Measurements from ENCODE around the gene ULK4. TPM values are rescaled to one million over a fixed set of nuclear protein-coding genes. Genes with fewer than 3 reads are reported as not detected.
A peak's percentile ranks its signal among the peaks of the same experiment; 100 is the strongest.

The ULK4 gene
- 10 to 100 TPM in 1 of 3 donors, 1 to 10 TPM in 2; 7.2 to 10.1 (median 9.5) TPM for total RNA-seq
- long read RNA-seq, donor 1, partial matches to known transcripts: 0 of 2 reads
- long read RNA-seq, donor 1, other reads (novel, unspliced or antisense): 2 of 2 reads
- long read RNA-seq, donor 2, partial matches to known transcripts: 1 of 4 reads
- long read RNA-seq, donor 2, other reads (novel, unspliced or antisense): 3 of 4 reads

DNA sequence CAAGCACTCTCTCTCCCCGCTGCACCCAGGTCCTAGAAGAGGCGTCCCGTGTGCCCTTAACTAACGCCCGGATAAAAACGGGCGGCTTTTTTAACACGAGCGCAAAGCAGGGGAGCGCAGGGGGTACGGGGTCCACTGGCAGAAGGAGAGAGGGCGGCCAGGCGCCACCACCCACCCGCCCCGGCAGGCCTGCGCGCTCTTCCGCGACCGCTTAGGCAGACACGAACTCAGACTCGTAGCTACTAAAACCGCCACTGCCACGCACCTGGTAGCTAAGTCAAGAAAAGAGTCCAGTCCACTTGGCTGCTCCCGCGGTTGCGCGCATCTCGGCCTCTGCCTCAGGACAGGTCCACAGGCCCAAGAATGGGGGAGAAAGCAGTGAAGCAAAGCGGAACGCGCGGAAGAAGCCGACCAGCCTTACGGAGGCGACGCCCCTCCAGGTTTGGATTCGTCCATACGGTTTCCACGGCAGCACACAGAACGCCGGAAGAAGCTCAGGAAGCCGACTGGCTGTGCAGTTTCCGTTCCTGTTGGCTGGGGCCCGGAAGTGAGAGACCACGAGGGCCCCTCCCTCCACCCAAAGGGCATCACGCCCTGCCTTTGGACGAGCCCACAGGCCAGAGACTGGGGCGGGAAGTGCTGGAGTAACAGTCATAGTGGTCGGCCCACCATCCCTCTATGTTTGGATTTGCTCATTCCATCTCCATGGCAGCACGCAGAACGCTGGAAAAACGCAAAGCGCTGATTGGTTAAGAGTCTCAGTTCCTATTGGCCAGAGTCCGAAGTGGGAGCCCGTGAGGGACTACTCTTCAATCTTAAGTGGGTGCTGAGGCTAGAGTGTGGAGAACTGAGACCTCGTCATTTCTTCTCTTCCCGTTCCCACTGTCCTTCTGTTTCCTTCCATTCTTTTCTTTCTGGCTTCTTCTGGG is at the start of gene ULK4:
Gene ULK4, minus strand, starts transcription at position 353 of the 929 bp plus-strand sequence. CDS start 7,344 bp downstream, outside the sequence.
- DNase-seq (peak; percentile 97 to 98 (median 98)), ATAC-seq (peak; percentile 95)
- Histone ChIP-seq H3K9me3 (no peaks in the 10 kb centered on the region), H3K4me1 (ENCODE audit: low read depth) (peaks cover 5% of the 10 kb centered on the region), H3K36me3 (ENCODE audit: low read depth) (peaks cover 5% of the 10 kb centered on the region), H3K4me3 (peak within 1 kb of the TSS; percentile 50)
- intact Hi-C loops (cut with DNase I, micrococcal nuclease): no loop called here
- TF ChIP-seq, protein P1, sequence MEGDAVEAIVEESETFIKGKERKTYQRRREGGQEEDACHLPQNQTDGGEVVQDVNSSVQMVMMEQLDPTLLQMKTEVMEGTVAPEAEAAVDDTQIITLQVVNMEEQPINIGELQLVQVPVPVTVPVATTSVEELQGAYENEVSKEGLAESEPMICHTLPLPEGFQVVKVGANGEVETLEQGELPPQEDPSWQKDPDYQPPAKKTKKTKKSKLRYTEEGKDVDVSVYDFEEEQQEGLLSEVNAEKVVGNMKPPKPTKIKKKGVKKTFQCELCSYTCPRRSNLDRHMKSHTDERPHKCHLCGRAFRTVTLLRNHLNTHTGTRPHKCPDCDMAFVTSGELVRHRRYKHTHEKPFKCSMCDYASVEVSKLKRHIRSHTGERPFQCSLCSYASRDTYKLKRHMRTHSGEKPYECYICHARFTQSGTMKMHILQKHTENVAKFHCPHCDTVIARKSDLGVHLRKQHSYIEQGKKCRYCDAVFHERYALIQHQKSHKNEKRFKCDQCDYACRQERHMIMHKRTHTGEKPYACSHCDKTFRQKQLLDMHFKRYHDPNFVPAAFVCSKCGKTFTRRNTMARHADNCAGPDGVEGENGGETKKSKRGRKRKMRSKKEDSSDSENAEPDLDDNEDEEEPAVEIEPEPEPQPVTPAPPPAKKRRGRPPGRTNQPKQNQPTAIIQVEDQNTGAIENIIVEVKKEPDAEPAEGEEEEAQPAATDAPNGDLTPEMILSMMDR (IDR thresholded peaks at IDR 0.05): no peak

DNA sequence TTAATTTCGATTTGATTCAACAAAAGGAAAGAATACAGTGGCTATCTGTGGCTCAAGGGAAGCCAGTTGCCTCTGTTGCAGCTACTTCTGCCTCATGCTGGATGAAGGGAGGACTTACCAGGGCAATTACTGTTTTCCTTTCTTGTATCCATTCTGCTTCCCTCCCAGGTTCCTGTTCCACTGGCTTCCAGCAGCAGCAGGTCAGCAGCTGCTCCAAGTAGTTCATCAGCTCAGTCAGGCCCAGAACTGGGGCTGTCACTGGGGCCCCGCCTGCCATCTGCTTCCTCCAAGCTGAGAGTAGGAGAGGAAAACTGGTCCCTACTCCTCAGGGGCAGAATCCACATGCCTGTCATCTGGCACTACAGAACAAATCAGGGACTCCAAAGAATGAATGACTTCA is 48.6 kb upstream of the ULK4 start:
- ATAC-seq (peak; percentile 2), DNase-seq (peak; percentile 62 to 71 (median 67))
- intact Hi-C loops (cut with DNase I, micrococcal nuclease): loop anchor here (10.0 kb wide), 1 partner anchor 74 kb away; no protein-coding TSS in a partner anchor

DNA sequence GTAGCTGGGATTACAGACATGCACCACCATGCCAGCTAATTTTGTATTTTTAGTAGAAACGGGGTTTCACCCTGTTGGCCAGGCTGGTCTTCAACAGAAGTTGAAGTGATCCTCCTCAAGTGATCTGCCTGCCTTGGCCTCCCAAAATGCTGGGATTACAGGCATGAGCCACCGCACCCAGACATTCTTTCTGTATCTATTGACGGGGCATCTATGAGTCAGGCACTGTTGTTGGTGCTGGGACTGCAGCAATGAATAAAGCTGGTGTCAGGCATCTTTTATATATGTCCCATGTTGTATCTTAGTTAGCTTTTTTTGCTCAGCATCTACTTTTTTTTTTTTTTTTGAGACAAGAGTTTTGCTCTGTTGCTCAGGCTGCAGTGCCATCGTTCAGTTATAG is 47.6 kb upstream of the ULK4 start:
- Histone ChIP-seq H3K4me3 (no peak overlapping the region), H3K4me1 (ENCODE audit: low read depth) (no peaks in the 10 kb centered on the region), H3K9me3 (no peaks in the 10 kb centered on the region), H3K36me3 (ENCODE audit: low read depth) (no peaks in the 10 kb centered on the region)
- TF ChIP-seq, protein P1 (IDR thresholded peaks at IDR 0.05): no peak
- intact Hi-C loops (cut with DNase I, micrococcal nuclease): no loop called here
- no peak for ATAC-seq
- no peak for DNase-seq

More for the DNA sequence above, 48.6 kb upstream of the ULK4 start:
- no peak overlapping the region for H3K4me3 ChIP-seq
- H3K4me1 ChIP-seq (ENCODE audit: low read depth): peaks cover 8% of the 10 kb centered on the region
- no peaks in the 10 kb centered on the region for H3K9me3 ChIP-seq
- TF ChIP-seq, protein P1 (IDR thresholded peaks at IDR 0.05): no peak
- H3K36me3 ChIP-seq (ENCODE audit: low read depth): no peaks in the 10 kb centered on the region

DNA sequence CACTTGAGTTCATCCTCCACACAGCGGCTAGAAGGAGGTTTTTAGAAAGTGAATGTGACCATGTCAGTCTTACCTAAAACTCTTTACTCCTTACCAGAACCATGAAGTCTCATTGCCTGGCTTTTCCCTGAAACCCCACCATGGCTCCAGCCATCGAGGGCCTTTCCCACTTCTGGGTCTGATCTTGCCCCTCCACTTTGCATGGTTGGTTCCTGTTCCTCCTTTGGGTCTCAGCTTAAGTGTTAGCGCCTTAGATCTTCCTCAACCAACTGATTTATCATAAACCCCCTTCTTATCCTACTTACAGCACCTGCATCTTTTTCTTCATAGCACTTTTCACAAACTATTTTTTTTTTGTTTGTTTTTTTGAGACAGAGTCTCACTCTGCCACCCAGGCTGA is 45.9 kb upstream of the ULK4 start:
- Histone ChIP-seq H3K9me3 (no peaks in the 10 kb centered on the region), H3K4me1 (ENCODE audit: low read depth) (no peaks in the 10 kb centered on the region), H3K4me3 (no peak overlapping the region), H3K36me3 (ENCODE audit: low read depth) (no peaks in the 10 kb centered on the region)
- TF ChIP-seq, protein P1 (IDR thresholded peaks at IDR 0.05): no peak
- intact Hi-C loops (cut with DNase I, micrococcal nuclease): no loop called here
- ATAC-seq (no peak), DNase-seq (no peak)

DNA sequence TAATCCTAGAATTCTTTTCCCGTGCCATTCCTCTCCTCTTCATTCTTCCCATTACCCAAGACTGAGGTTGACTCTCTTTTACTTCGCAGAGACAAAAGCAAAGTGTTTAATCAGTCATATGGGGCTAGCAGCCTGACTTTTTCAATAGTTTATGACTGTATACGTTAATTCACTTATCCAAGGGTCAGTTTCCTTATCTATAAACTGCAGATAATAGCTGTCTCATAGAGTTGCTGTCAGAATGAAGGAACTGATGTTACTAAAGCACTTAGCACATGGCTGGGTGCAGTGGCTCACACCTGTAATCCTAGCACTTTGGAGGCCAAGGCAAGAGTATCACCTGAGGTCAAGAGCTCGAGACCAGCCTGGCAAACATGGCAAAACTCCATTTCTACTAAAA is 43.5 kb upstream of the ULK4 start:
- ATAC-seq (no peak), DNase-seq (no peak)
- TF ChIP-seq, protein P1 (IDR thresholded peaks at IDR 0.05): no peak

More for the DNA sequence above, 43.5 kb upstream of the ULK4 start:
- no peaks in the 10 kb centered on the region for H3K36me3 ChIP-seq (ENCODE audit: low read depth)
- no peaks in the 10 kb centered on the region for H3K9me3 ChIP-seq
- H3K4me3 ChIP-seq: no peak overlapping the region
- no peaks in the 10 kb centered on the region for H3K4me1 ChIP-seq (ENCODE audit: low read depth)
- intact Hi-C loops (cut with DNase I, micrococcal nuclease): no loop called here
